SK-N-SH (cell line): ENCODE results near the gene DHRS4L2.
"Not testable (repeated sequence)": the region's sequence is repeated elsewhere in the genome, so short reads cannot be mapped to it uniquely, and the experiment has no call there.

Experiments
- CHD2 ChIP-seq: fragments of 150-350 bp; IDR thresholded peaks from 2 replicates; pipeline ENCODE4 v1.6.1; 2018; ENCODE audit warnings: low read length; ENCODE audit not compliant: partially characterized antibody
- CTCF ChIP-seq: fragments of 200-600 bp; sonication (generic); IDR thresholded peaks from 2 replicates; pipeline ENCODE4 v1.6.1; 2017; ENCODE audit warnings: antibody characterized with exemption, mild to moderate bottlenecking, moderate library complexity
- POLR2AphosphoS5 ChIP-seq: IDR thresholded peaks from 2 replicates; pipeline ENCODE4 v1.6.1; 2012; ENCODE audit warnings: low read depth, low read length
- REST ChIP-seq: IDR thresholded peaks from 2 replicates; pipeline ENCODE4 v1.6.1; 2012; ENCODE audit warnings: mild to moderate bottlenecking, low read depth, low read length, moderate library complexity

- not testable (repeated sequence) for TF ChIP-seq REST, CTCF, POLR2AphosphoS5, CHD2
Observed at GRCh38 chr14:23949069-23949468, 39.7 kb upstream of the DHRS4L2 start.
